Neural progenitor cell (in vitro differentiated cells): ENCODE results near the gene TCF15. TPM values are rescaled to one million over a fixed set of nuclear protein-coding genes. Genes with fewer than 3 reads are reported as not detected.

Experiments used
- DNase-seq: peaks from one replicate; pipeline ENCODE4 v3.0.0-alpha.2; 2016; ENCODE audit warnings: low spot score
- H2AFZ ChIP-seq: fragments of 200-600 bp; sonication (generic); replicated peaks from 2 replicates; pipeline ENCODE4 v1.6.1; 2016; ENCODE audit warnings: antibody characterized with exemption
- H3F3A ChIP-seq: fragments of 200-600 bp; sonication (generic); 2 replicates; pipeline ENCODE4 v1.6.1; 2016; ENCODE audit warnings: antibody characterized with exemption, low read depth
- H3K27ac ChIP-seq: fragments of 200-600 bp; sonication (generic); 2 replicates; pipeline ENCODE4 v1.5.1; 2016; ENCODE audit warnings: mild to moderate bottlenecking
- H3K27me3 ChIP-seq: fragments of 200-600 bp; sonication (generic); 2 replicates; pipeline ENCODE4 v1.6.1; 2016; ENCODE audit warnings: mild to moderate bottlenecking, moderate library complexity
- H3K36me3 ChIP-seq: fragments of 200-600 bp; sonication (generic); 2 replicates; pipeline ENCODE4 v1.5.1; 2016
- H3K4me1 ChIP-seq: fragments of 200-600 bp; sonication (generic); 2 replicates; pipeline ENCODE4 v1.6.1; 2016; ENCODE audit warnings: mixed run types
- H3K4me2 ChIP-seq: fragments of 200-600 bp; sonication (generic); 2 replicates; pipeline ENCODE4 v1.6.1; 2016
- H3K4me3 ChIP-seq: fragments of 200-600 bp; sonication (generic); 2 replicates; pipeline ENCODE4 v1.5.1; 2016
- H3K79me2 ChIP-seq: fragments of 200-600 bp; sonication (generic); 2 replicates; pipeline ENCODE4 v1.6.1; 2016; ENCODE audit warnings: low read depth
- H3K9ac ChIP-seq: fragments of 200-600 bp; sonication (generic); 2 replicates; pipeline ENCODE4 v1.6.1; 2016
- H3K9me3 ChIP-seq: fragments of 200-600 bp; sonication (generic); 2 replicates; pipeline ENCODE4 v1.5.1; 2016; ENCODE audit warnings: low read depth
- H4K20me1 ChIP-seq: fragments of 200-600 bp; sonication (generic); 2 replicates; pipeline ENCODE4 v1.6.1; 2016; ENCODE audit warnings: low read depth
- H3K27ac Mint-ChIP-seq: 3 replicates; pipeline ENCODE4 v1.8.0; 2021; ENCODE audit warnings: mixed read lengths
- H3K27me3 Mint-ChIP-seq: 2 replicates; pipeline ENCODE4 v1.8.0; 2022; ENCODE audit warnings: low read depth, mild to moderate bottlenecking, inconsistent platforms, moderate library complexity, mixed read lengths; ENCODE audit not compliant: insufficient read depth
- H3K36me3 Mint-ChIP-seq: 3 replicates; pipeline ENCODE4 v1.8.0; 2021; ENCODE audit warnings: mixed read lengths
- H3K4me1 Mint-ChIP-seq: 3 replicates; pipeline ENCODE4 v1.8.0; 2021; ENCODE audit warnings: mixed read lengths
- H3K4me3 Mint-ChIP-seq: 3 replicates; pipeline ENCODE4 v1.8.0; 2021; ENCODE audit warnings: mild to moderate bottlenecking, moderate library complexity, mixed read lengths
- H3K9me3 Mint-ChIP-seq: 3 replicates; pipeline ENCODE4 v1.8.0; 2020; ENCODE audit warnings: mixed read lengths
- EZH2 ChIP-seq: fragments of 200-600 bp; sonication (generic); IDR thresholded peaks from 2 replicates; pipeline ENCODE4 v1.6.1; 2017; ENCODE audit warnings: antibody characterized with exemption, mild to moderate bottlenecking, moderate library complexity
- EZH2phosphoT487 ChIP-seq: fragments of 200-600 bp; sonication (generic); IDR thresholded peaks from 2 replicates; pipeline ENCODE4 v1.6.1; 2017; ENCODE audit warnings: antibody characterized with exemption
- total RNA-seq: library from RNA; depleted of rRNA; stranded (reverse); fragments of >200 nt; gene quantifications from 2 replicates; pipeline ENCODE4 v1.2.3, GENCODE V29; 2015; ENCODE audit warnings: low replicate concordance
- TF ChIP-seq, protein P1 (sequence below): fragments of 200-600 bp; sonication (generic); IDR thresholded peaks from 2 replicates; pipeline ENCODE4 v1.5.1; 2017; ENCODE audit warnings: antibody characterized with exemption, mild to moderate bottlenecking

The TCF15 gene
- total RNA-seq, 1 donor from 2014 or later = 0.07 TPM

DNA sequence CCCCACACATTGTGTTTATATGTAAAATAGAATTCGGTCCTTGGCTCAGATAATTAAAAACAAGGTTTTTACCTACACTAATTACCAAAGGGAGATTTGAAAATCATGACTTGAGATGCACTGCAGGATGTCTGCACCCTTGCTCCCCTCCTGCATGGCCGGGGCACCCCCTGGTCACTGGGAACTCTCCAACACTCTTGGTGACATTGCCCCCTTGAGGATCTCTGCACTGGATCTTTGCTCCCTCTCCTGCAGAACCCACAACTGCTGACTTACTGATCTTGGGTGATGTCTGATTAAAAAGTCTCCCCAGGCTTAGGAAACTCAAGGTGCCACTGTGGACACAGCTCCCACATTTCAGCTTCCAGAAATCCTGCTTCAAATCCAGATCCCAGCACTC is 49.4 kb downstream of the TCF15 start:
- Mint-ChIP-seq H3K4me3 (no peak overlapping the region), H3K36me3 (no peaks in the 10 kb centered on the region), H3K27ac (no peak overlapping the region), H3K27me3 (peaks cover 10% of the 10 kb centered on the region), H3K9me3 (no peaks in the 10 kb centered on the region), H3K4me1 (peaks cover 5% of the 10 kb centered on the region)
- no peak overlapping the region for H3K9ac ChIP-seq
- H3K36me3 ChIP-seq = no peaks in the 10 kb centered on the region
- no peaks in the 10 kb centered on the region for H3K9me3 ChIP-seq
- no peaks in the 10 kb centered on the region for H4K20me1 ChIP-seq
- TF ChIP-seq, protein P1, sequence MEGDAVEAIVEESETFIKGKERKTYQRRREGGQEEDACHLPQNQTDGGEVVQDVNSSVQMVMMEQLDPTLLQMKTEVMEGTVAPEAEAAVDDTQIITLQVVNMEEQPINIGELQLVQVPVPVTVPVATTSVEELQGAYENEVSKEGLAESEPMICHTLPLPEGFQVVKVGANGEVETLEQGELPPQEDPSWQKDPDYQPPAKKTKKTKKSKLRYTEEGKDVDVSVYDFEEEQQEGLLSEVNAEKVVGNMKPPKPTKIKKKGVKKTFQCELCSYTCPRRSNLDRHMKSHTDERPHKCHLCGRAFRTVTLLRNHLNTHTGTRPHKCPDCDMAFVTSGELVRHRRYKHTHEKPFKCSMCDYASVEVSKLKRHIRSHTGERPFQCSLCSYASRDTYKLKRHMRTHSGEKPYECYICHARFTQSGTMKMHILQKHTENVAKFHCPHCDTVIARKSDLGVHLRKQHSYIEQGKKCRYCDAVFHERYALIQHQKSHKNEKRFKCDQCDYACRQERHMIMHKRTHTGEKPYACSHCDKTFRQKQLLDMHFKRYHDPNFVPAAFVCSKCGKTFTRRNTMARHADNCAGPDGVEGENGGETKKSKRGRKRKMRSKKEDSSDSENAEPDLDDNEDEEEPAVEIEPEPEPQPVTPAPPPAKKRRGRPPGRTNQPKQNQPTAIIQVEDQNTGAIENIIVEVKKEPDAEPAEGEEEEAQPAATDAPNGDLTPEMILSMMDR = no peak
- TF ChIP-seq EZH2 (no peak), EZH2phosphoT487 (no peak)
- no peak overlapping the region for H3K4me3 ChIP-seq
- no peaks in the 10 kb centered on the region for H3F3A ChIP-seq
- H3K27ac ChIP-seq = no peak overlapping the region
- H3K4me1 ChIP-seq = peaks cover 6% of the 10 kb centered on the region
- no peak overlapping the region for H3K4me2 ChIP-seq
- no peaks in the 10 kb centered on the region for H3K27me3 ChIP-seq
- no peaks in the 10 kb centered on the region for H3K79me2 ChIP-seq
- no peak for DNase-seq
- no peak overlapping the region for H2AFZ ChIP-seq

DNA sequence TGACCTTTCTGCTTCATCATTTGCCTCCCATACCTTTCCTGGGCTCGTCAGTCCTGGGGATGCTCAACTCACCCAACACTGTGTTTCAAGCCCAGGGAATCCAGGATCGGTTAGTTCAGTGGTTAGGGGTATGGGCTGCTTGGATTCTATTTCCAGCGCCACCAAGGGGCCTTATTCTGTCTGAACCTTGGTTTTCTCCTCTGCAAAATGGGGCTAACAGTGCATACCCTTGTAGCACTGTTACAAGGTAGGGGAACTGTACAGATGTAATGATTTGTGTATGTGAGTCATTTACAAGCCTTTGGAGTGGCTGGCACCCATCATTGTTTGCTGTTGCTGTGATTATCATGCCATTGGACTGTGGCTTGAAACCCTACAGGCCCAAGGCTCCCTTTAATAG is 52.0 kb downstream of the TCF15 start:
- Histone ChIP-seq H3K4me2 (no peak overlapping the region), H2AFZ (no peak overlapping the region), H3K9ac (no peak overlapping the region), H3K79me2 (no peaks in the 10 kb centered on the region), H3K27me3 (peaks cover 15% of the 10 kb centered on the region), H3K9me3 (no peaks in the 10 kb centered on the region), H3K4me1 (peaks cover 8% of the 10 kb centered on the region), H3K4me3 (no peak overlapping the region), H3F3A (no peaks in the 10 kb centered on the region), H4K20me1 (no peaks in the 10 kb centered on the region), H3K36me3 (no peaks in the 10 kb centered on the region), H3K27ac (no peak overlapping the region)
- Mint-ChIP-seq H3K27ac (no peak overlapping the region), H3K27me3 (peaks cover 12% of the 10 kb centered on the region), H3K4me1 (peaks cover 6% of the 10 kb centered on the region), H3K9me3 (no peaks in the 10 kb centered on the region), H3K4me3 (no peak overlapping the region), H3K36me3 (no peaks in the 10 kb centered on the region)
- TF ChIP-seq, protein P1 = no peak
- TF ChIP-seq EZH2phosphoT487 (no peak), EZH2 (no peak)
- no peak for DNase-seq

DNA sequence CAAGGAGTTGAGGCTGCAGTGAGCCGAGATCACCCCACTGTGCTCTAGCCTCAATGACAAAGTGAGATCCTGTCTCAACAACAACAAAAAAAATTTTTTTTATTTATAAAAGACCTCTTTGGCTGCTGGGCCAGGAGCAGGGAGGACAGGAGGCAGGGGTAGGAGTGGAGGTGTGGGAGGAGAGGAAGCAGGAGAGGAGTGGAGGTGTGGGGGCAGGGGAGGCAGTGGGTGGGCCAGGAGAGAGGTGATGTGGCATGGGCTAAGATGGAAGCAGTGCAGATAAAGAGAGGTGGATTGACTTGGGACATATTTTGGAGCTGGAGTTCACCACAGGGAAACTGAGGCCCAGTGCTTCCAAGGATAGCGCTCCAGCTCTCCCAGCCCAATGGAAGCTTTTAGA is 53.1 kb downstream of the TCF15 start:
- Histone ChIP-seq H3K36me3 (no peaks in the 10 kb centered on the region), H3K27ac (no peak overlapping the region), H2AFZ (no peak overlapping the region), H3K79me2 (no peaks in the 10 kb centered on the region), H3K4me2 (no peak overlapping the region), H3K4me1 (peaks cover 8% of the 10 kb centered on the region), H3K4me3 (no peak overlapping the region), H4K20me1 (no peaks in the 10 kb centered on the region), H3F3A (no peaks in the 10 kb centered on the region), H3K27me3 (peaks cover 15% of the 10 kb centered on the region), H3K9ac (no peak overlapping the region), H3K9me3 (no peaks in the 10 kb centered on the region)
- no peak for DNase-seq
- Mint-ChIP-seq H3K4me3 (no peak overlapping the region), H3K27ac (no peak overlapping the region), H3K27me3 (peaks cover 12% of the 10 kb centered on the region), H3K9me3 (no peaks in the 10 kb centered on the region), H3K36me3 (no peaks in the 10 kb centered on the region), H3K4me1 (peaks cover 6% of the 10 kb centered on the region)
- TF ChIP-seq EZH2phosphoT487 (no peak), EZH2 (no peak)
- TF ChIP-seq, protein P1 = no peak
